Limb (tissue), 2 donors: Measurements from ENCODE around the gene NUMBL.
A peak's percentile ranks its signal among the peaks of the same experiment; 100 is the strongest.
"Not testable (repeated sequence)": the region's sequence is repeated elsewhere in the genome, so short reads cannot be mapped to it uniquely, and the experiment has no call there.

Source experiments
- DNase-seq, 2 donors: peaks; one replicate each; pipeline ENCODE4 v3.0.0-alpha.2; 2016; ENCODE audit errors: extremely low spot score in 2 of 2

Gene NUMBL

GRCh38 chr19:40690050-40690692 is at the start of gene NUMBL:
Gene NUMBL, minus strand, starts transcription at chr19:40690651. Its CDS starts 168 bp downstream, at chr19:40690483.
- no peak for DNase-seq

- DNase-seq = no peak
These were observed 48.8 kb upstream of the NUMBL start for GRCh38 chr19:40739030-40739839.

DNA sequence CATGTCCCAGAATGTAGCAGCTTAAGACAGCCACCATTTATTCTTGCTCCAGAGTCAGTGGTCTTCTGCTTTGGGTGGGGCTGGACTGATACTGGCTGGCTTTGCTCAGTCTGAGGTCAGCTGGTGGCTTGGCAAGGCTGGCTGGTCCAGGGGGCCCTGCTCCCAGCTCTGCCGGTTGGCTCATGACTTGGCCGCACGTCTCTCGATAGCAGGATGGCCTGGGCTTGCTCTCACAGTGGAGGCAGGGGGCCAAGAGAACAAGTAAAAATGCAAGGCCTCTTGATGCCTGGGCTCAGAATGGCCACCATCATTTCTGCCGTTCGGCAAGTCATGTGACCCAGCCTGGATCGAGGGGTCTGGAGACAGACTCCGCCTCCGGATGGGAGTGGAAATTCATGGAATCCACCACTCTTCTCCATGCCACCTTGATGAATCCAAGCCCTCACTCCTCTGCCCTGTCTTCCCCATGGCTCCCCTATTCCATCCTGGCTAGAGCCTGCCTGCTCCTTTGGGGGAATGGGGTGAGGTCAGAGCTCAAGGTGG is 46.7 kb upstream of the NUMBL start:
- no peak for DNase-seq

- no peak for DNase-seq
These were observed 46.2 kb upstream of the NUMBL start for GRCh38 chr19:40736661-40737060.

GRCh38 chr19:40735013-40735771 is 44.7 kb upstream of the NUMBL start:
- DNase-seq = no peak

GRCh38 chr19:40733149-40733548 is 42.7 kb upstream of the NUMBL start:
- DNase-seq = no peak

GRCh38 chr19:40732304-40732703 is 41.9 kb upstream of the NUMBL start:
- not testable (repeated sequence) for DNase-seq

GRCh38 chr19:40730065-40730464 is 39.6 kb upstream of the NUMBL start:
- DNase-seq = not testable (repeated sequence)

DNA sequence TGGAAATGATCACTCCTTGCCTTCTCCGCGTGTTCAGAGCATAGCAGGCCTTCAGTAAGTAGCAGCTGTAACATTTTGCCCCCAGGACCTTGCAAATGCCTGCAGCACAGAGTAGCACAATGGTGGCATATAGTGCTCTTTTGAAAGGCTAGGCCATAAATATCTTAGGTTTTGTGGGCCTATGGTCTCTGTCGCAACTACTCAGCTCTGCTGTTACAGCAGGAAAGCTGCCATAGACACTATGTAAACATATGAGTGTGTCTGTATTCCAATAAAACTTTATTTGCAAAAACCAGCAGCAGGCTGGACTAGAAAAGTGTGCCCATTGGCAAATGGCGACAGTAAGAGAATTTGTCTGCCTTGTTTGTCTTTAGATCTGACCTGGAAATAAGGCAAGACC is 35.8 kb upstream of the NUMBL start:
- no peak for DNase-seq

- no peak for DNase-seq
These were observed 34.4 kb upstream of the NUMBL start for GRCh38 chr19:40724855-40725254.

- no peak for DNase-seq
These were observed 33.9 kb upstream of the NUMBL start for GRCh38 chr19:40724315-40724714.

GRCh38 chr19:40723661-40724254 is 33.3 kb upstream of the NUMBL start:
- DNase-seq = no peak

DNA sequence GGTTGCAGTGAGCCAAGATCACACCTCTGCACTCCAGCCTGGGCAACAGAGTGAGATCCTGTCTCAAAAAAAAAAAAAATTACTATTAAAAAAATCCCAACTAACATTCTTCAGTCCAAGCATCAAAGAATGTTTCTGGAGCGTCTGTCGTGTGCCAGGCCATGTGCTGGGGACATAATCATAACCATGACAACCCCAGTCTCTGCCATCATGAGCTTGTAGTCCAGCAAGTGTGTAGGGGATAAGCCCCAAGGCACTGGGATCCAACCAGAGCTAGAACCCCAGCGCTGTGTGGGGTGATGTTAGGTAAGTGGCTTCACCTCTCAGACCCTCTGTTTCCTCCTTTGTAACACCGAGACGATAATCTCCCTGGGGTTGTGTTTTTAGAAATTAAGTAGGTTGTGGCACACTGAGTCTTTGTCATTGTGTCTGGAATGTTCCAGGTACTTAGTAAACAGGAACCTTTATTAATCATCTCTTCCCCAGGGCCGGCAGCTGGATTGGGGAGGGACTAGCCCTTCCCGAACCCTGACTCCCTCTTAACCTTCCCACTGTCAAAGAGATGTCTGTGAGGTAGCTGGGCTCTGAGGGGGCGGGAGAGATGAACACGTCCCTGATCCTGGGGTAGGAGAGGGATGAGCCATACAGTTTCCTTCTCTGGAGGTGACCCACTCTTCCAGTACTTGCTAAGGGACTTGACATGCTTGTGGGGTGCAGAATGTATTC is 31.6 kb upstream of the NUMBL start:
- no peak for DNase-seq

- DNase-seq = no peak
These were observed 30.7 kb upstream of the NUMBL start for GRCh38 chr19:40721140-40721486.

DNA sequence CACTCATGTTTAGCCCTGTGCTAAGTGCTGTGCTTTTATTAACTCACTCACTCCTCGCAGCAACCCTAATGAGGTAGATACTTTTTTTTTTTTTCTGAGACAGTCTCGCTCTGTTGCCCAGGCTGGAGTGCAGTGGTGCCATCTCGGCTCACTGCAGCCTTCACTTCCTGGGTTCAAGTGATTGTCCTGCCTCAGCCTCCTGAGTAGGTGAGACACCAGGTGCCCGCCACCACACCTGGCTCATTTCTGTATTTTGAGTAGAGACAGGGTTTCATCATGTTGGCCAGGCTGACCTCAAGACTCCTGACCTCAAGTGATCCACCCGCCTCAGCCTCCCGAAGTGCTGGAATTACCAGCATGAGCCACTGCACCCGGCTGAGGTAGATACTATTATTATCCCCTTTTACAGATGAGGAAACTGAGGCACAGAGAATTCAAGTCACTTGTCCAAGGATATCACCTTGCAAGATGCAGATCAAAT is 29.0 kb upstream of the NUMBL start:
- no peak for DNase-seq

DNA sequence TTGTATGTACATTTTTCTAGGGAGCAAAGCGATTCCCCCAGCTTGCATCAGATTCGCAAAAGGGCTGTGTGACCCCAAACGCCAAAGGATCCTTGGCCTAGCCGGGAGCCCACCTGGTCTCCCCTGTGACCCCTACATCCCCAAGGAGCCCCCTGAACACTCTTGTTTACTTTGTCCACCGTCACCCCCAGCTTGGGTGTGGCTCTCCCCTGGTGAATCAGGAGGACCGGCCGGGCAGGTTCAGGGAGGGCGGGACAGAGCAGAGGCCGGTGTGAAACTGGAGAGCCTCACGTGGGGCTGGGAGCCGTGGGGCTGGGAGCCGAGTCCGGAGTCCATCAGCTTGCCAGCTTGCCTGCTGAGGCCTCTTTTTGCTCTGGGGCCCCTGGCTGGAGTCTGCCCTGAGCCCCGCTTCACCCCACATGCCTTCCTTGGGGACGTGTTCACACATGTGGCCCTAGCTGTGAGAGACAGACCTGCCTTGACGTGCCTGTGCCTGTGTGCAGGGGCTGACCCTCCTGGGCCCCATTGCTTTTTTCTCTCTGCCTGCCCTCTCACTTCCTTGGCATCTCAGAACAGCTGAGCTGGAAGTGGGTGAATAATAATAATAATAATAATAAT is 28.4 kb upstream of the NUMBL start:
- DNase-seq = peak in 1 of 2 donors; percentile 65

GRCh38 chr19:40717880-40718773 is 27.7 kb upstream of the NUMBL start:
- DNase-seq = no peak

GRCh38 chr19:40717325-40717879 is 27.0 kb upstream of the NUMBL start:
- no peak for DNase-seq
